HG02970 (cell line): ENCODE measurements around the gene FANCE.
"Not testable (repeated sequence)": the region's sequence is repeated elsewhere in the genome, so short reads cannot be mapped to it uniquely, and the experiment has no call there.

Experiments used
- ATAC-seq: cut with Tn5 transposase; IDR thresholded peaks from one replicate; pipeline ENCODE4 v1.9.1; 2021; ENCODE audit warnings: mild to moderate bottlenecking, moderate library complexity, moderate number of reproducible peaks; ENCODE audit not compliant: unreplicated experiment, low FRiP score

Gene FANCE

DNA sequence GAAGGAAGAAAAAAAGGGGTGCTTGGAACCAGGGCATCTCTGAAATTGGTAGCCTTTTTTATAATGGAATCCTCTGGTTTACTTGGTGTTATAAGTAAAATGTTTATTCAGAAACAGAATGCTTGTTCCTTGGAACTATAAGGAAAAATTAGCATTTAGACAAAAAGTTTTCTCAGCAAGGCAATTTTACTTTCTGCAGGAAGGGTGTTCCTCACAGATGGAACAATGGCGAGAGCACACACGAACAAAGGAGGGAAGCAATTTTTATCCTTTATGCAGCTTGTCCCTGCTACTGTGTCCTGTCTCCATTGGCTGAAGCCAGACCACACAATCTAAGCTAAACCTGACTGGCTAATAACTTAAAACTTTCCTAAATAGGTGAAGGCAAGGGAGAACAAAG lies 22.7 kb upstream of the FANCE start:
- ATAC-seq: no peak

DNA sequence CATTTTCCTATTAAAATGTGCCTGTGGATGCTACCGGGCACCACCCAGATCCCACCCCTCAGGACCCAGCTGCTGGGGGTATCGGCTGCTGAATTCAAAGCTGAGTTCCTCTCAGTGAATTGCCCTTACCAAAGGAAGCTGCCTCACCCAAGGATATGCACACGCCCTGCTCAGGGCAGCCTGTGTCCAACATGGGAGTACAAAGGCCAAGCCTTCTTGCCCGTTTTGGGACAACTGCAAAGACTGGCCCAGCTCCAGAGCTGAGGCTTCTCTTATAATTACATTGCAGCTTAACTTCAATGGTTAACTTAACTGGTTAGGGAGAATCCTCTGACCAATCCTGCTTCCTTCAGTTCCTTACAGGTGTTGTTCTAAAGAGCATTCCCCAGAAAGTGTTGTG lies 19.8 kb upstream of the FANCE start:
- ATAC-seq: no peak

DNA sequence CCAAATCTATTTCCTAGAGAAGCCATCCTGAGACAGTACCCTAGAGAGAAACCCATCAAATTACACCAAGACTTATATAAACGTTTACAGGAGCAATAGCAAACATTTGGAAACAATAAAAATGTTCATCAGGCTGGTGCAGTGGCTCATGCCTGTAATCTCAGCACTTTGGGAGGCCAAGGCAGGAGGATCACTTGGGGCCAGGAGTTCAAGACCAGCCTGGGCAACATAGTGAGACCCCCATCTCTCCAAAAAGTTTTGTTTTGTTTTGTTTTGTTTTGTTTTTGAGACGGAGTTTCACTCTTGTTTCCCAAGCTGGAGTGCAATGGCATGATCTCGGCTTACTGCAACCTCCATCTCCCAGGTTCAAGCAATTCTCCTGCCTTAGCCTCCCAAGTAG lies 19.4 kb upstream of the FANCE start:
- not testable (repeated sequence) for ATAC-seq

- ATAC-seq: no peak
Measured at GRCh38 chr6:35435074-35435837, 16.9 kb upstream of the FANCE start.

- ATAC-seq: no peak
Measured at GRCh38 chr6:35436071-35436857, 15.9 kb upstream of the FANCE start.

DNA sequence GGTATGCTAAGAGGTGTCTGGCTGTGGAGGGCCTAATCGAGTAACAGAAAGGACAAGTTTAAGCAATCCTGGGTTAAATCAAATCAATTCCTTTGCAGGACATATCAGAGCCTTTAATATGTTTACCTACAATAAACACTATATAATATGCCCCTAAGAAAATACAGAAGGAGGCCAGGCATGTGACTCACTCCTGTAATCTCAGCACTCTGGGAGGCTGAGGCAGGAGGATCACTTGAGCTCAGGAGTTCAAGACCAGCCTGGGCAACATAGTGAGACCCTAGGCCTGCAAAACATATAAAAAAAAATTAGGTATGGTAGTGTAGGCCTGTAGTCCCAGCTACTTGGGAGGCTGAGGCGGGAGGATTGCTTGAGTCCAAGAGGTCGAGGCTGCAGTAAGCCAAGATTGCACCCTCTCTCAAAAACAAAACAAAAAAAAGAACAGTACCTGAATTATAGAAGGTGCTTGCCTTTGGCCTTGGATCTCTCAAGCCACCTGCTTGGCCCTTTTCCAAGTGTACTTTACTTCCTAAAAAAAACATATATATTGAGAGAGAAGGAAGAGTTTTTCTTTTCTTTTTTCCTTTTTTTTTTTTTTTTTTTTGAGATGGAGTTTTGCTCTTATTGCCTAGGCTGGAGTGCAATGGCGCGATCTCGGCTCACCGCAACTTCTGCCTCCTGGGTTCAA lies 13.6 kb upstream of the FANCE start:
- ATAC-seq: not testable (repeated sequence)

- no peak for ATAC-seq
Measured at GRCh38 chr6:35439308-35439707, 12.8 kb upstream of the FANCE start.

DNA sequence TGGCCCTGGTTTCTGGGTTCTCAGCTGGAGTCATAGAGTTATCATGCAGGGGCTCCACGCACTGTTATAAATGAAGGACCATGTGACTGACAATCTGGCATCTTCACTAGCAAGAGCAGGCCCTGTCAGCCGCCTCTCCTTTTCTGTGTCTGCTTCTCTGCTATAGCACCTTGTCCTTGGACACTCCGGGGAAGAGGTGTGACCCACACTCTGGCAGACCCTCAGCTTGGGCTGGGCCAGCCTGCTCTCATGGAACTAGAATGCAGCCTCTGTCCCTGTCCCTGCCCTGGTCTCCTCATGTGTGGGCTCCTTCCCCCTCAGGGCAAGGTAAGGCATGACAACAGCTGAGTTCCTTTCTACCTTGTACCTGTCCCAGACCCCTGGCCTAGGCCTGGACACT lies 10.9 kb upstream of the FANCE start:
- no peak for ATAC-seq

DNA sequence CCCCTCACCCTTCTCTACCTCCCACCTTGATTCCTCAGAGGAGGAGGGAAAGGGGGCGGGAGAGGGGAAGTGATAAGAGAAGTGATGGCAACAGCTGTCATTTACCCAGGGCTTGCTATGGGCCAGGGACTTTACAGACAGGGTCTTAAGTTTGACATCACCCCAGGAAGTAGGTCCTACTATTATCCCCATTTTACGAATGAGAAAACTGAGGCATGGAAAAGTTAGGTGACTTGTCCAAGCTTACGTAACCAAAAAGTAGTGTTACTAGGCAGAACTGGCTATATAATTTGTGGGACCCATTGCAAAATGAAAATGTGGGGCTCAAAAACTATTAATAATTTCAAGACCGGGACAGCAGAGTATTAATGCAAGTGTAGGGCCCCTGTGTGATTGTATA lies 10.5 kb upstream of the FANCE start:
- no peak for ATAC-seq

DNA sequence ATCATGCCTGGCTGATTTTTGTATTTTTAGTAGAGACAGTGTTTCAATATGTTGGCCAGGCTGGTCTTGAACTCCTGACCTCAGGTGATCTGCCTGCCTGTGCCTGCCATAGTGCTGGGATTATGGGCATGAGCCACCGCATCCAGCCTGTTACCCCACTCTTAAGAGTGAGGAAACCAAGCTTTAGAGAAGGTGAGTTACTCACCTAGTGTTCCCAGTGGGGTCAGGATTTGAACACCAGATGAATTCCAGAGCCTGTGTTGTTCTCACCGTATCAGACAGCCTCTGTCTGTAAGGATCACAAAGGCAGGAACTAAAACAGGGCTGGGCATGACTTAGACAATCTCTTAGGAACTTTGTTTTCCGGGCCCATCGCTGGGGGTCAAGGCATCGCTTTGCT lies 9.4 kb upstream of the FANCE start:
- no peak for ATAC-seq

- ATAC-seq: no peak
Measured at GRCh38 chr6:35443341-35444030, 8.7 kb upstream of the FANCE start.

DNA sequence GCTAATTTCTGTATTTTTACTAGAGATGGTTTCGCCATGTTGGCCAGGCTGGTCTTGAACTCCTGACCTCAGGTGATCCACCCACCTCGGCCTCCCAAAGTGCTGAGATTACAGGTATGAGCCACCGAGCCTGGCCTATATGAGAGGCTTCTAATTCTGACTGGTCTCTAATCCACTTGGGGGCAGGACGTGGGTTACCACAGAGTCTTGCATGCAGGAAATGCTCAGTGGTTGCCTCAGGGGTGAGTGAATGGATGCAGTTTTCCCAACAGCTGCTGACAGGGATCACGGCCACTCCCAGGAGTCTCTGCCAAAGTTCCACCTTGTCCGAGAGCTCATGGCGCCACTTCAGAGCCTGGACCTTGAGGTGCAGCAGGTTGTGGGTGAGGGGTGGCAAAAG lies 6.4 kb upstream of the FANCE start:
- ATAC-seq: no peak

DNA sequence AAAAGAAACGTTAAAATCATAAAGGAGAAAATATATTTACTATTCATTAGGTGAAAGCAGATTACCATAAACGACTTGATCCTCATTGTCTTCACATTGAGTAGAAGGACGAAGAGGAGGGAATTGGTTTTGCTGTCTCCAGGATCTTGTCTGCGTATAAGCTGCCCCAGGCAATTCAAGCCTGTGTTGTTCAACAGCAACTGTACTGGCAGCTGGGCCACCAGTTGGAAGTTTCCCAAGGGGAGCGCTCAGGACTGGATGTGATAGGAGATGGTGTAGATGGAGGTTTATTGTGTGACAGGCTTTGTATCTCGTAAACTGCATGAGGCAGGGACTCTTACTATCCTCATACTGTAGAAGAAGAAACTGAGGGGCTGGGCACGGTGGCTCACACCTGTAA lies 3.9 kb upstream of the FANCE start:
- no peak for ATAC-seq

DNA sequence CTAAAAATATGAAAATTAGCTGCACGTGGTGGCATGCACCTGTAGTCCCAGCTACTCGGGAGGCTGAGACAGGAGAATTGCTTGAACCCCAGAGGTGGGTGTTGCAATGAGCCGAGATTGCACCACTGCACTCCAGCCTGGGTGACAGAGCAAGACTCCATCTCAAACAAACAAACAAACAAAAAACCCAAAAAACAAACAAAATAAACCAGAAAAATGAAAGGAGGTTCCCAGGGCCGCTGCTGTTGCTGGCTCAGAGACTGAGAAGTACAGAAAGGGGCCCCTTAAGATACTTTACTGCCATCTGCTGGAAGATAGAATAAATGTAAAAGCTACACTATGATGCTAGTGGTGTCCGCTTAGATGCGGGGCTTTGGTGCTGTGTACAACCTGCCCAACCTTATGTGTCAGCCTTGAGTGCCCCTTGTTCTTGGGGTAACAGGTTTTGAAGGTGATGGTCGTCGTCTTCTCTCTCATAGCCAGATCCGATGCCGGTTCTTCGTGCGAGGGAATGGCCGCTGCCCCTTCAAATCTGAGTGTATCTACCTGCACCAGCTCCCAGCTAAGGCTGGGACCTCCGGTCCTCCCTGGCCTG lies 2.8 kb upstream of the FANCE start:
- ATAC-seq: no peak

GRCh38 chr6:35451354-35452182 lies 570 bp upstream of the FANCE start:
- no peak for ATAC-seq

DNA sequence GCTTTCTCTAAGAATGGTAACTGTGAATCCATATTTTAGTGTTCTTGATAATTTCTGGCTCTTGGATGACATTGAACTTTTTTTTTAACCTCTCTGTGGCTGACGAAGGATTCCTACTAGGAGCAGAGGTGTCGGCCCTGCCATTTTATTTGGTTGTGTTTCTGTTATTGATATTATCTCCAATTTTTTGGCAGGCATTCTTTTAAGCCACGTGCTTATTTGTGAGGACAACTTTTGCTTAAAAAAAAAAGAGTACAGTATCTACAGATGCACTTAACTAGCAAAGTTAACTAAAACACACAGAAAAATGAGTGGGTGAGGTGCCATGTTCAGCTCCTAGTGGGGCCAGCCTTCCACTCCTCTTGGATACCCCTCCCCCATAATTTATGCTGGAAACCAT lies 1.1 kb downstream of the FANCE start:
- no peak for ATAC-seq

GRCh38 chr6:35454391-35455110 lies 2.4 kb downstream of the FANCE start:
- ATAC-seq: no peak

DNA sequence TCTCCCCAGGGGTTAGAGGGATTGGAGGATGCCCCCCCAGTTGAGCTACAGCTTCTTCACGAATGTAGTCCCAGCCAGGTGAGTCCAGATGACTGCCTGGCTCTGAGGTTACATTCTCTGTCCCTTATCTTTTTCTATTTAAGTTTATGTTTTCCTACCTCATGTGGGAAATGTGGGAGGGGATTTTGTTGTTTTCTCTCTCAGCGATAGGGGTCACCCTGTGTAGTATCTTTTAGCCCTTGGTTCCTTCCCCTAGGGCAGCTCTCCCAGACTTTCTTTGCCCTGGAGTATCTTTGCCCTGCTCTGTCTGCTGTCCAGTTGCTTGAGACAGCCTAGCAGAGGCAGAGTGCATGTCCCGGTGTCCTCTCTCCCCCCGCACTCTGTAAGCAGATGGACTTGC lies 5.8 kb downstream of the FANCE start:
- ATAC-seq: no peak

GRCh38 chr6:35461270-35461669 lies 9.1 kb downstream of the FANCE start:
- no peak for ATAC-seq
